ENCODE results near the gene RALGPS2. TPM values are rescaled to one million over a fixed set of nuclear protein-coding genes. Genes with fewer than 3 reads are reported as not detected.

RALGPS2 gene
- total and polyA plus RNA-seq, 9 of the 15 experiments (the other 6 are each of a cell fraction or from before 2014, with no cell fraction given), result 0.28 to 6.5 (median 2.6) TPM

GRCh38 chr1:178718520-178718919 is 6.5 kb upstream of the RALGPS2 start:
- Histone ChIP-seq H2AFZ (ENCODE audit: low read depth, low read length) (no peak overlapping the region), H3K27me3 (ENCODE audit: control insufficient read depth in 2 of 2, insufficient read depth in 2 of 2, low read length in 2 of 2) (no peaks in the 10 kb centered on the region), H3K9me3 (replicated peaks; ENCODE audit: control insufficient read depth, insufficient read depth, low read depth, low read length) (no peaks in the 10 kb centered on the region), H3K9me1 (ENCODE audit: control insufficient read depth, insufficient read depth, low read length) (no peaks in the 10 kb centered on the region), H3K4me1 (replicated peaks in 1 of 2; ENCODE audit: control insufficient read depth in 2 of 2, insufficient read depth in 2 of 2, low read length in 2 of 2) (no peaks in the 10 kb centered on the region), H3K4me3 (no peak overlapping the region), H3K9ac (ENCODE audit: insufficient read depth in 1 of 2, low read depth in 2 of 2, low read length in 2 of 2) (no peak overlapping the region), H3K27ac (ENCODE audit: extremely low read depth, low read depth, low read length) (no peak overlapping the region), H3K36me3 (ENCODE audit: control insufficient read depth, insufficient read depth, low read length) (no peaks in the 10 kb centered on the region), H3K4me2 (ENCODE audit: insufficient read depth, low read length) (no peak overlapping the region), H4K20me1 (replicated peaks; ENCODE audit: control insufficient read depth, insufficient read depth, low read length) (no peaks in the 10 kb centered on the region), H3K79me2 (ENCODE audit: control insufficient read depth, insufficient read depth, low read length) (no peaks in the 10 kb centered on the region)
- ChIA-PET CTCF (ENCODE audit: low intra/inter-chr PET ratio) (no interaction called here), POLR2A (interaction anchor here (1.3 kb wide), 1 partner anchor 10 kb away, joined by 3 read pairs; no protein-coding TSS in a partner anchor)
- no peak for ATAC-seq
- TF ChIP-seq BACH1 (tag; IDR thresholded peaks at IDR 0.05) (no peak), POLR2G (IDR thresholded peaks at IDR 0.05; ENCODE audit: low read depth, low read length) (no peak), POLR3G (IDR thresholded peaks at IDR 0.05; ENCODE audit: extremely low read depth, insufficient read length, insufficient replicate concordance) (no peak), GTF2E2 (tag; IDR thresholded peaks at IDR 0.05) (no peak), ZNF280A (IDR thresholded peaks at IDR 0.05; ENCODE audit: low read depth, partially characterized antibody) (no peak), CHD2 (IDR thresholded peaks at IDR 0.05; ENCODE audit: low read depth, low read length) (no peak), ZNF551 (CRISPR knock-in tag; IDR thresholded peaks at IDR 0.05) (no peak), MLLT1 (IDR thresholded peaks at IDR 0.05) (no peak), CREB1 (IDR thresholded peaks at IDR 0.05) (no peak), CREB1 (CRISPR knock-in tag; IDR thresholded peaks at IDR 0.05) (no peak), ZBED1 (IDR thresholded peaks at IDR 0.05) (no peak), POLR2A (conservative IDR thresholded peaks at IDR 0.05) (no peak), HDAC1 (IDR thresholded peaks at IDR 0.05) (no peak), RBM14 (IDR thresholded peaks at IDR 0.05; ENCODE audit: borderline replicate concordance, insufficient read depth, low read depth, low read length) (no peak), IFI16 (CRISPR knock-in tag; IDR thresholded peaks at IDR 0.05) (no peak), NR3C1 (CRISPR knock-in tag; IDR thresholded peaks at IDR 0.05) (no peak), TAL1 (IDR thresholded peaks at IDR 0.05) (no peak), ZKSCAN3 (CRISPR knock-in tag; IDR thresholded peaks at IDR 0.05) (no peak)
- intact Hi-C loops (cut with micrococcal nuclease) (no loop called here), in situ Hi-C loops (cut with MboI) (no loop called here)
- FAIRE-seq, result no peak
- no peak for DNase-seq (ENCODE audit: extremely low read depth in 1 of 4, low spot score in 3 of 4)
- WGBS (ENCODE audit: insufficient coverage, low coverage, missing lambda C conversion rate), result 0% methylated on average over 1 of the region's 1 CpG
- no TSS peak for BruUV-seq (replicated peaks)
